ENCODE results near the gene PCSK7. TPM values are rescaled to one million over a fixed set of nuclear protein-coding genes. Genes with fewer than 3 reads are reported as not detected.
"Not testable (repeated sequence)": the region's sequence is repeated elsewhere in the genome, so short reads cannot be mapped to it uniquely, and the experiment has no call there.

Gene PCSK7
- total and polyA plus RNA-seq, 2 experiments from 2014 or later, result 29.7 to 58.8 TPM

DNA sequence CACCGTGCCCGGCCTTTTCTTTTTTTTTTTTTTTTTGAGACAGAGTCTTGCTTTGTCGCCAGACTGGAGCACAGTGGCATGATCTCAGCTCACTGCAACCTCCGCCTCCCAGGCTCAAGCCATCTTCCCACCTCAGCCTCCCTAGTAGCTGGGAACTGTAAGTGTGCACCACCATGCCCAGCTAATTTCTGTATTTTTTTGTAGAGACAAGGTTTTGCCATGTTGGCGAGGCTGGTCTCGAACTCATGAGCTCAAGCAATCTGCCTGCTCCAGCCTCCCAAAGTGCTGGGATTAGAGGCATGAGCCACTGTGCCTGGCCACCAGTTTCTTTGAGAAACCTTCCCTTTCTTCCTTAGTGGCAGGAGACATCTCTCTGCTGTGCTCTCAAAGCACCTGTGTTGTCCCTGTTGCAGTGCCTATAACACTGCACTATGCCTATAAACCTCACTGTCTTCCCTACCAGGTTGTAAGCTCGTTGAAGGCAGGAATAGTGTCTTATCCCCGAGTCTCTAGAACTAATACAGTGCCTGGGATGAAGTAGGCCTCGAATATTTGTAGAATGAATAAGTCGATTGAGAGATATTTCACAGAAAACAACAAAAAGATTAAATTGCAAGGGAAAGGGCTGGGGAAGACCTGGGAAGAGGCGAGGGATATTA lies 19.0 kb downstream of the PCSK7 start:
- Histone ChIP-seq H4K20me1 (ENCODE audit: insufficient read depth) (no peaks in the 10 kb centered on the region), H2AFZ (no peak overlapping the region), H3K36me3 (ENCODE audit: low read depth) (peaks cover 29% of the 10 kb centered on the region; the same call in 1 of the 2 replicates), H3K27me3 (replicated peaks; ENCODE audit: insufficient read depth) (no peaks in the 10 kb centered on the region), H3K79me2 (ENCODE audit: insufficient read depth) (no peaks in the 10 kb centered on the region), H3K4me2 (ENCODE audit: unreplicated experiment) (no peak overlapping the region), H3K9me2 (ENCODE audit: insufficient read depth) (no peaks in the 10 kb centered on the region), H3K4me3 (no peak overlapping the region), H3K9me3 (ENCODE audit: low read depth) (no peaks in the 10 kb centered on the region), H3K27ac (no peak overlapping the region), H3K9ac (no peak overlapping the region), H3F3A (ENCODE audit: insufficient read depth) (peaks cover 28% of the 10 kb centered on the region), H3K4me1 (ENCODE audit: insufficient read depth) (no peaks in the 10 kb centered on the region)
- WGBS, 2 experiments (ENCODE audit: low coverage in 1 of 2, low lambda C conversion rate in 2 of 2, missing lambda C conversion rate in 2 of 2), result 90 to 94% methylated on average over 11 of the region's 11 CpGs
- TF ChIP-seq EZH2phosphoT487 (IDR thresholded peaks at IDR 0.05; ENCODE audit: insufficient read depth, low read depth) (no peak), EZH2 (IDR thresholded peaks at IDR 0.05; ENCODE audit: insufficient read depth, poor library complexity, severe bottlenecking) (no peak)
- DNase-seq, result no peak
- in situ Hi-C loops (cut with MboI), result no loop called here

DNA sequence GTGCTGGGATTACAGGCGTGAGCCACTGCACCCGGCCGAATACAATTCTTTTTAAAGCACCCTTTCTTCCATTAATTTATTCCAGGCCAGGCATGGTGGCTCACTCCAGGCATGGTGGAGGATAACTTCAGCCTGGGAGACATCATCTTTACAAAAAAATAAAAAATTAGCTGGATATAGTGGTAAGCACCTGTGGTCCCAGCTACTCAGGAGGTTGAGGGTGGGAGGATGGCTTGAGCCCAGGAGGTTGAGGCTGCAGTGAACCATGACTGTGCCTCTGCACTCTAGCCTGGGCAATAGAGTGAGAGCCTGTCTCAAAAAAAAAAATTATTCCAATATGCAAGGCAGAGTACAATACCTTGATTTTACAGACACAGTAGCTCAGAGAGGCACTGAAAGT lies 21.3 kb downstream of the PCSK7 start:
- no peak overlapping the region for H3K4me3 ChIP-seq
- H3K27me3 ChIP-seq (replicated peaks; ENCODE audit: insufficient read depth), result no peaks in the 10 kb centered on the region
- no peaks in the 10 kb centered on the region for H3K9me3 ChIP-seq (ENCODE audit: low read depth)
- no peak overlapping the region for H2AFZ ChIP-seq
- no peaks in the 10 kb centered on the region for H3K79me2 ChIP-seq (ENCODE audit: insufficient read depth)
- TF ChIP-seq EZH2 (IDR thresholded peaks at IDR 0.05; ENCODE audit: insufficient read depth, poor library complexity, severe bottlenecking) (no peak), EZH2phosphoT487 (IDR thresholded peaks at IDR 0.05; ENCODE audit: insufficient read depth, low read depth) (no peak)
- H3K9me2 ChIP-seq (ENCODE audit: insufficient read depth), result no peaks in the 10 kb centered on the region
- no peak overlapping the region for H3K9ac ChIP-seq
- no peaks in the 10 kb centered on the region for H4K20me1 ChIP-seq (ENCODE audit: insufficient read depth)
- H3K27ac ChIP-seq, result no peak overlapping the region
- 89 to 91% methylated on average over 3 of the region's 3 CpGs for WGBS, 2 experiments (ENCODE audit: low coverage in 1 of 2, low lambda C conversion rate in 2 of 2, missing lambda C conversion rate in 2 of 2)
- no peak for DNase-seq
- no peaks in the 10 kb centered on the region for H3K4me1 ChIP-seq (ENCODE audit: insufficient read depth)
- H3K36me3 ChIP-seq (ENCODE audit: low read depth), result peaks cover 15% of the 10 kb centered on the region; the same call in 1 of the 2 replicates
- H3F3A ChIP-seq (ENCODE audit: insufficient read depth), result peaks cover 28% of the 10 kb centered on the region
- H3K4me2 ChIP-seq (ENCODE audit: unreplicated experiment), result no peak overlapping the region
- in situ Hi-C loops (cut with MboI), result no loop called here

DNA sequence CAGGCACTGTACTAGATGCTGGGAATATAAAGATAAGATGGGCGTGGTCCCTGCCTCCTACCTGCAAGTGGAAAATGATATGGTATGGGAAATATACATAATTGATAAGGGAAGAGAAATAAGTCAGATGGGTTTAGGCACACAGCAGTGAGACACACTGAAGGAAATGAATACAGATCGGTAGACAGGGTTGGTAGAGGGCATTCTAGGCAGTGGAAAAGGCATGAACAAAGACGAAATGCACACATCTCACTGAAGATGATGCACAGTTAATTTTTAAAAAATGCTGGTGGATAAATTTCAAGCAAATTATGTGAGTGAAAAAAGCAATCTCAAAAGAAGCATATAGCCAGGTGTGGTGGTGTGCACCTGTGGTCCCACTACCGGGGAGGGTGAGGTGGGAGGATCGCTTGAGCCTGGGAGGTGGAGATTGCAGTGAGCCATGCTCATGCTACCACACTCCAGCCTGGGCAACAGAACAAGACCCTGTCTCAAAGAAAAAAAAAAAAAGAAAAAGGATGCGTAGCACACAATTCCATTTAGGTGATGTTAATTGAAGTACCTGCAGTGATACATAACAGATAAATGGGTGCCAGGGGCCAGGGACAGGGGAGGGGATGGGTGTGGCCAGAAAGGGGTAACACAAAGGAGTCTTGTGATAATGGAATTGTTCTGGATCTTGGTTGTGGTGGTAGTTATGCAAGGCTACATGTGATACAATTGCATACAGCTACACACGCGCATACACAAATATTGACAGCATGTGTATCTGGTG lies 22.3 kb downstream of the PCSK7 start:
- H3K27me3 ChIP-seq (replicated peaks; ENCODE audit: insufficient read depth); H3K9me3 ChIP-seq (ENCODE audit: low read depth); in situ Hi-C loops (cut with MboI); H3K4me3 ChIP-seq; H3K4me1 ChIP-seq (ENCODE audit: insufficient read depth); H4K20me1 ChIP-seq (ENCODE audit: insufficient read depth); H3K9ac ChIP-seq; H3K79me2 ChIP-seq (ENCODE audit: insufficient read depth); H2AFZ ChIP-seq; H3K9me2 ChIP-seq (ENCODE audit: insufficient read depth); DNase-seq; H3K27ac ChIP-seq; H3K4me2 ChIP-seq (ENCODE audit: unreplicated experiment): not testable (repeated sequence)
- 84 to 86% methylated on average over 8 of the region's 8 CpGs for WGBS, 2 experiments (ENCODE audit: low coverage in 1 of 2, low lambda C conversion rate in 2 of 2, missing lambda C conversion rate in 2 of 2)
- Histone ChIP-seq H3K36me3 (ENCODE audit: low read depth) (peaks cover 19% of the 10 kb centered on the region), H3F3A (ENCODE audit: insufficient read depth) (peaks cover 39% of the 10 kb centered on the region)

DNA sequence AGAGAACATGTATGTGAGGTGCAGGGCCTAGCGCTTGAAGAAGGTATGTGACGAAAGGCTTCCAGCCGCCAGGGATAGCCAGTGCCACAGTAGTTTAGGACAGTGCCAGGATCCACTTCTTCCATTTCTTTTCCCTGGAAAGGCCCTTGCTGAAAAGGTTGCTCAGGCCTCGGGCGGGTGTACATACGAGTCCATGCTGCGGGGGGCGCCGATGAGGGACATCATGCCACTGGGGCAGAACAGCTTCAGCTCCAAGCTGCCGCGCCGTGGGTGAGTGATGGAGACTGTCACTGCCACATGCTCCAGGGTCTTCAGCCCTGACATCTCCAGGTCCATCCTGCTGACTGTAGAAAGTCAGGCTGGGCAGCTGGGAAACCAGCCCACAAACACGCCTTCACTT lies 23.2 kb downstream of the PCSK7 start:
- H3K9ac ChIP-seq; H4K20me1 ChIP-seq (ENCODE audit: insufficient read depth); H3K4me1 ChIP-seq (ENCODE audit: insufficient read depth); in situ Hi-C loops (cut with MboI); H3K4me3 ChIP-seq; H2AFZ ChIP-seq; H3K4me2 ChIP-seq (ENCODE audit: unreplicated experiment); DNase-seq; H3K27ac ChIP-seq; H3K9me3 ChIP-seq (ENCODE audit: low read depth); H3K9me2 ChIP-seq (ENCODE audit: insufficient read depth); H3K27me3 ChIP-seq (replicated peaks; ENCODE audit: insufficient read depth): not testable (repeated sequence)
- Histone ChIP-seq H3F3A (ENCODE audit: insufficient read depth) (peaks cover 47% of the 10 kb centered on the region), H3K79me2 (ENCODE audit: insufficient read depth) (peaks cover 13% of the 10 kb centered on the region), H3K36me3 (ENCODE audit: low read depth) (peaks cover 21% of the 10 kb centered on the region)
- 88 to 91% methylated on average over 9 to 10 of the region's 13 CpGs for WGBS, 2 experiments (ENCODE audit: low coverage in 1 of 2, low lambda C conversion rate in 2 of 2, missing lambda C conversion rate in 2 of 2)

DNA sequence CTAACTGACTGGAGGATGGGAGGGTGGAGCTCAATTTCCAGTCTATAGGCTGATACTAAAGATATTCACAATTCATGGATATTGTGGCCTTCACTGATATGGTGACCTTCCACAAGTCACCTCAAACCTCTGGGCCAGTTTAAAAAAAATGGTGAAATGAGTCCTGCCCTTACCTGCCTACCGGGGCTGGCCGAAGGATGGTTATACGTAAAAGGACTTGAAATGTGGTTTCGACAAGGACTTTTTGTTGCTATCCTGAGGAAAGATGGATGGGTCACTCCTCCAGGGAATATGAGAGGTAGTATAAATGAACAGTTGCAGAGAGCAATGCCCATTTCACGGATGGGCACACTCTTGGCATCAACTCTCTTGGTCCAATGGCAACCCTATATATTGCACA lies 24.4 kb downstream of the PCSK7 start:
- WGBS, 2 experiments (ENCODE audit: low coverage in 1 of 2, low lambda C conversion rate in 2 of 2, missing lambda C conversion rate in 2 of 2), result 82 to 85% methylated on average over 5 of the region's 5 CpGs
- in situ Hi-C loops (cut with MboI), result not testable (repeated sequence)

DNA sequence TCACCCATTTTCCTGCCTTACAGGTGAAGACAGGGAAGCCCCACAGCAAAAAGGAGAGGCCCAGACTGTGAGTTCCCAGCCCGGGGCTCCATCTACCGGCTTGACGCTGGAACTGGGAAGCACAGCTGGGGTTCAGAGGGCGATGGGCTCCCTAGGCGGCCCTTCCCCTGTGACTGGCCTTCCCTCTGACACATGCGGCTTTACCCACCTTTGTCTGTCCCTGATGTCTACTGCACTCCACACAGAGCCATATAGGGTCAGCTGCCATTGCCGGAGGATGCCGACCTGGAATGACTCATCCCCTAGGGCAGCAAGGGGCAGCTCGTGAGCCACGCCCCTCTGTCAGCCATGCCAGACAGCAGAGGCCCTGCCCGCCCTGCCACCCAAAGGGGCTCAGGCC lies 25.0 kb downstream of the PCSK7 start:
- H3K27me3 ChIP-seq (replicated peaks; ENCODE audit: insufficient read depth); DNase-seq; H3K27ac ChIP-seq; H4K20me1 ChIP-seq (ENCODE audit: insufficient read depth); H3K9me2 ChIP-seq (ENCODE audit: insufficient read depth); H2AFZ ChIP-seq; H3K9me3 ChIP-seq (ENCODE audit: low read depth); H3K4me2 ChIP-seq (ENCODE audit: unreplicated experiment); H3K9ac ChIP-seq; H3K4me3 ChIP-seq; in situ Hi-C loops (cut with MboI): not testable (repeated sequence)
- 96 to 98% methylated on average over 6 of the region's 11 CpGs for WGBS, 2 experiments (ENCODE audit: low coverage in 1 of 2, low lambda C conversion rate in 2 of 2, missing lambda C conversion rate in 2 of 2)
- Histone ChIP-seq H3K79me2 (ENCODE audit: insufficient read depth) (peaks cover 31% of the 10 kb centered on the region), H3K4me1 (ENCODE audit: insufficient read depth) (peaks cover 14% of the 10 kb centered on the region), H3K36me3 (ENCODE audit: low read depth) (peaks cover 12% of the 10 kb centered on the region), H3F3A (ENCODE audit: insufficient read depth) (peaks cover 62% of the 10 kb centered on the region)

More for the DNA sequence above, 24.4 kb downstream of the PCSK7 start:
- not testable (repeated sequence) for H3K27me3 ChIP-seq (replicated peaks; ENCODE audit: insufficient read depth); H2AFZ ChIP-seq; H3K9ac ChIP-seq; H3K4me2 ChIP-seq (ENCODE audit: unreplicated experiment); H3K4me3 ChIP-seq; H3K9me2 ChIP-seq (ENCODE audit: insufficient read depth); H3K9me3 ChIP-seq (ENCODE audit: low read depth); H4K20me1 ChIP-seq (ENCODE audit: insufficient read depth); DNase-seq; H3K27ac ChIP-seq; H3K4me1 ChIP-seq (ENCODE audit: insufficient read depth)
- H3K36me3 ChIP-seq (ENCODE audit: low read depth), result peaks cover 12% of the 10 kb centered on the region
- peaks cover 59% of the 10 kb centered on the region for H3F3A ChIP-seq (ENCODE audit: insufficient read depth)
- H3K79me2 ChIP-seq (ENCODE audit: insufficient read depth), result peaks cover 25% of the 10 kb centered on the region

DNA sequence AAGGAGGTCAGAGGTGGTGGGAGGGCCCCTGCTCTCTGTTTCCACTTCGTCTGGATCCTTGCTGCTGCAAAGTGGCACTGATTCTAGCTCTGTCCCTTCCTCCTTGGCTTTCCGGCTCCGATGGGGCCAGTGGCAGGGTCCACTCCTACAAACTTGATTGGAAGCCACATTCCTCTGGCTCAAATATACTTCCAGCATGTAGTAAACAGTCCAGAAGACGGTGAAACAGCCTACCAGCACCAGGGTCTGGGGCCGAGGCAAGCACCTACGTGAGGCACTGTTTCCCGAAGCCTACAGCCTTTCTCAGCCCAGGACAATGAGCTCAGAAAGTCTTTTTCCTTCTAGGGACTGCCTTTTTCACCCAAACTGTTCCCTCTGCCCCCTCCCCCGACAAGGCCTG lies 25.8 kb downstream of the PCSK7 start:
- DNase-seq; in situ Hi-C loops (cut with MboI); H3K4me2 ChIP-seq (ENCODE audit: unreplicated experiment); H2AFZ ChIP-seq; H3K27me3 ChIP-seq (replicated peaks; ENCODE audit: insufficient read depth); H3K9me3 ChIP-seq (ENCODE audit: low read depth); H3K27ac ChIP-seq; H3K9ac ChIP-seq; H3K4me3 ChIP-seq; H3K9me2 ChIP-seq (ENCODE audit: insufficient read depth); H4K20me1 ChIP-seq (ENCODE audit: insufficient read depth): not testable (repeated sequence)
- WGBS, 2 experiments (ENCODE audit: low coverage in 1 of 2, low lambda C conversion rate in 2 of 2, missing lambda C conversion rate in 2 of 2), result 92 to 96% methylated on average over 7 to 8 of the region's 8 CpGs
- peaks cover 21% of the 10 kb centered on the region for H3K4me1 ChIP-seq (ENCODE audit: insufficient read depth)
- H3K36me3 ChIP-seq (ENCODE audit: low read depth), result peaks cover 12% of the 10 kb centered on the region
- peaks cover 58% of the 10 kb centered on the region for H3F3A ChIP-seq (ENCODE audit: insufficient read depth)
- peaks cover 39% of the 10 kb centered on the region for H3K79me2 ChIP-seq (ENCODE audit: insufficient read depth)

All from GM23248 (cell line).